Stomach (tissue), 4 donors: ENCODE results near the gene NDUFAF2.

Experiments used
- POLR2A ChIP-seq, 4 donors: fragments of 450-650 bp; IDR thresholded peaks; one replicate each; pipeline ENCODE4 v1.6.1; 2016; ENCODE audit warnings: antibody characterized with exemption in 4 of 4, control low read depth in 2 of 4, mild to moderate bottlenecking in 1 of 4, moderate library complexity in 1 of 4
- TF ChIP-seq, protein P1 (sequence below), 7 experiments: fragments of 450-650 bp in 4 of 7; fragments of 200-600 bp in 3 of 7; sonication (generic) in 3 of 7; IDR thresholded peaks; one replicate each; pipeline ENCODE4 v1.5.1; 2016 to 2019; ENCODE audit warnings: antibody characterized with exemption in 7 of 7, control low read depth in 2 of 7, mild to moderate bottlenecking in 1 of 7

DNA sequence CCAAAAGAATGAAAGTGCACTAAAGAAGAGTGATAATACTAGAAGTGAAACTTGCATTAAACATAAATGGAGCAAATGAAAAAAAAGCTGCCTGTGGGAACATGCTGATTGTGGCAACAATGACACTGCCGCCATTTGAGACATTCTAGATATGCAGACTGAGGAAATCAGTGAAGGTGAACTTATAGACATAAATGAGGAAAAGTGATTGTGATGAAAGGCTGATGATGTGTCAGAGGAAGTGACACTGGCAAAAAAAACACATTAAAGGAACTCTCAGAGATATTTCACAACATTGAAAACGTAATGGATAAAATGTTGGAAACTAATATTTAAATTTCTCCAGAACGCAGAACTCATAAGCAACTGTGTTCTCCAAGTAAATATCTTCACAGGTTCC is 1.4 kb upstream of the NDUFAF2 start:
- TF ChIP-seq, protein P1, sequence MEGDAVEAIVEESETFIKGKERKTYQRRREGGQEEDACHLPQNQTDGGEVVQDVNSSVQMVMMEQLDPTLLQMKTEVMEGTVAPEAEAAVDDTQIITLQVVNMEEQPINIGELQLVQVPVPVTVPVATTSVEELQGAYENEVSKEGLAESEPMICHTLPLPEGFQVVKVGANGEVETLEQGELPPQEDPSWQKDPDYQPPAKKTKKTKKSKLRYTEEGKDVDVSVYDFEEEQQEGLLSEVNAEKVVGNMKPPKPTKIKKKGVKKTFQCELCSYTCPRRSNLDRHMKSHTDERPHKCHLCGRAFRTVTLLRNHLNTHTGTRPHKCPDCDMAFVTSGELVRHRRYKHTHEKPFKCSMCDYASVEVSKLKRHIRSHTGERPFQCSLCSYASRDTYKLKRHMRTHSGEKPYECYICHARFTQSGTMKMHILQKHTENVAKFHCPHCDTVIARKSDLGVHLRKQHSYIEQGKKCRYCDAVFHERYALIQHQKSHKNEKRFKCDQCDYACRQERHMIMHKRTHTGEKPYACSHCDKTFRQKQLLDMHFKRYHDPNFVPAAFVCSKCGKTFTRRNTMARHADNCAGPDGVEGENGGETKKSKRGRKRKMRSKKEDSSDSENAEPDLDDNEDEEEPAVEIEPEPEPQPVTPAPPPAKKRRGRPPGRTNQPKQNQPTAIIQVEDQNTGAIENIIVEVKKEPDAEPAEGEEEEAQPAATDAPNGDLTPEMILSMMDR (IDR thresholded peaks at IDR 0.05): no peak
- no peak for TF ChIP-seq POLR2A (IDR thresholded peaks at IDR 0.05)
